Measurements from ENCODE around the gene KIF5C.

DNA sequence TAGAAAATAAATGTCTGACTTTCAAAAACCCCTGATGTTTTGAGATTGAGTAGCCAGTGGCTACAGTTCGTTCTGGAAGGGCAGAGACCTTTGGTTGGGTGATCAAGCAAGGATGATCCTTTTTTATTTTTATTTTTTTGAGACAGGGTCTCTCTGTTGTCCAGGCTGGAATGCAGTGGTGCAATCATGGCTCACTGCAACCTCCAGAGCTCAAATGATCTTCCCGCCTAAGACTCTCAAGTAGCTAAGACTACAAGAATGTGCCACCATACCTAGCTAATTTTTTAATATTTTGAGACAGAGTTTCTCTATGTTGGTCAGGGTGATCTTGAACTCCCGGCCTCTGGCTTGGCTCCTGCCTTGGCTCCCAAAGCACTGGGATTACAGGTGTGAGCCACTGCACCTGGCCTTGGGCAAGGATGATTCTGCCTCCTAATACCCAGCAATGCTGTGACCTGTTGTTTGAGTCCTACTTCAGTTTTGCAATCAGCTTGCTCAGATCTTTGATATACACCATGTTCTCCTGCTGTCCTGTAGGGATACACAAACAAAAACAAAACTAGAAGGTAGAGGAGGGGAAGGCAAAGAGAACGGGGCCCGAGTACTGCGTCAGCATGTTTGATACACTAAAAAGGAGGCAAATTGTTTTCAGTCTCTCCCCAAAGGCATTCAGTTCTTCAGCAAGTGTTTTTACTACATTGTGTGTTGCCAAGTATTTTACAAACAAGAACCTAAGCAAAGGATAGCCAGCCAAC is 104.3 kb downstream of the KIF5C start:
- TF ChIP-seq, protein P1, sequence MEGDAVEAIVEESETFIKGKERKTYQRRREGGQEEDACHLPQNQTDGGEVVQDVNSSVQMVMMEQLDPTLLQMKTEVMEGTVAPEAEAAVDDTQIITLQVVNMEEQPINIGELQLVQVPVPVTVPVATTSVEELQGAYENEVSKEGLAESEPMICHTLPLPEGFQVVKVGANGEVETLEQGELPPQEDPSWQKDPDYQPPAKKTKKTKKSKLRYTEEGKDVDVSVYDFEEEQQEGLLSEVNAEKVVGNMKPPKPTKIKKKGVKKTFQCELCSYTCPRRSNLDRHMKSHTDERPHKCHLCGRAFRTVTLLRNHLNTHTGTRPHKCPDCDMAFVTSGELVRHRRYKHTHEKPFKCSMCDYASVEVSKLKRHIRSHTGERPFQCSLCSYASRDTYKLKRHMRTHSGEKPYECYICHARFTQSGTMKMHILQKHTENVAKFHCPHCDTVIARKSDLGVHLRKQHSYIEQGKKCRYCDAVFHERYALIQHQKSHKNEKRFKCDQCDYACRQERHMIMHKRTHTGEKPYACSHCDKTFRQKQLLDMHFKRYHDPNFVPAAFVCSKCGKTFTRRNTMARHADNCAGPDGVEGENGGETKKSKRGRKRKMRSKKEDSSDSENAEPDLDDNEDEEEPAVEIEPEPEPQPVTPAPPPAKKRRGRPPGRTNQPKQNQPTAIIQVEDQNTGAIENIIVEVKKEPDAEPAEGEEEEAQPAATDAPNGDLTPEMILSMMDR (IDR thresholded peaks at IDR 0.05) = no peak
- no peak for TF ChIP-seq POLR2AphosphoS5 (IDR thresholded peaks at IDR 0.05)
- TF ChIP-seq POLR2A (IDR thresholded peaks at IDR 0.05) = no peak
- no peak for TF ChIP-seq EP300 (IDR thresholded peaks at IDR 0.05)
